ENCODE data around the gene DNAH6.

GRCh38 chr2:84811839-84812431 lies 295.6 kb downstream of the DNAH6 start:
- TF ChIP-seq EZH2 (IDR thresholded peaks at IDR 0.05; ENCODE audit: insufficient read depth, poor library complexity, severe bottlenecking) (no peak), EZH2phosphoT487 (IDR thresholded peaks at IDR 0.05; ENCODE audit: insufficient read depth, low read depth) (no peak)

Data from GM23248 (cell line).